Measurements from ENCODE around the gene SNRNP200.
A peak's percentile ranks its signal among the peaks of the same experiment; 100 is the strongest.

The SNRNP200 gene

DNA sequence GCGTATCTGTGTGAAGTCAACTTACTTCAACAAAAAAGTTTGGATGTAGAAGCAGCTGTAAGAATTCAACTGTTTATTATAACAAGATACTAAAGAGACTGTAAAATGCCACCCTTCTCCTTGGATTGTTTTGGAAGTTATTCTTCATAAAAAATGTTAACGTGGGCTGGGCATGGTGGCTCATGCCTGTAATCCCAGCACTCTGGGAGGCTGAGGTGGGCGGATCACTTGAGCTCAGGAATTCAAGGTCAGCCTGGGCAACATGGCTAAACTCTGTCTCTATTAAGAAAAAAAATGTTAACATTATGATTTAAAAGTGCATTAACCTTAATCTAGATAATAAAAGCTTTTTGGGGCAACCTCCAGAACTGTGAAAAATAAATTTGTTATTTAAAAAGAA is 31.6 kb downstream of the SNRNP200 start:
- no peak for DNase-seq

DNA sequence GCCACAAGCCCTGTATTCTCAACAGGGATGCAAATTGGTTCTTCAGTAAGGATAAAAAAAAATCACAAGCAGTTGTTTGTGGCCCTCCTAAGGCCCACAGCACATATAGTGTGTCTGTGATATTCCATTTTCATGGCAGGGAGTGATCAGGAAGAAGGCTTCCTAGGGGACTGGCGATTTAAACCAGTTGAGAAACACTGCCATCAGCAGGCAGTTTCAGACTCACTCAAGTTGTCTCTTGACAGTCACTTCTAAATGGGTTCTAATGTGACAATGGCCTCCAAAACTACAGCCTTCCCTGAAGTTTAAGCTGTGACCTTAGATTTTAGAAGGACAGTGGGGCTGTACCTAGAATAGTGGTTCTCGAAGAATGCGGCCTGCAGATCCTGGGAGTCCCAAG is 33.4 kb downstream of the SNRNP200 start:
- peak; percentile 11 for DNase-seq

DNA sequence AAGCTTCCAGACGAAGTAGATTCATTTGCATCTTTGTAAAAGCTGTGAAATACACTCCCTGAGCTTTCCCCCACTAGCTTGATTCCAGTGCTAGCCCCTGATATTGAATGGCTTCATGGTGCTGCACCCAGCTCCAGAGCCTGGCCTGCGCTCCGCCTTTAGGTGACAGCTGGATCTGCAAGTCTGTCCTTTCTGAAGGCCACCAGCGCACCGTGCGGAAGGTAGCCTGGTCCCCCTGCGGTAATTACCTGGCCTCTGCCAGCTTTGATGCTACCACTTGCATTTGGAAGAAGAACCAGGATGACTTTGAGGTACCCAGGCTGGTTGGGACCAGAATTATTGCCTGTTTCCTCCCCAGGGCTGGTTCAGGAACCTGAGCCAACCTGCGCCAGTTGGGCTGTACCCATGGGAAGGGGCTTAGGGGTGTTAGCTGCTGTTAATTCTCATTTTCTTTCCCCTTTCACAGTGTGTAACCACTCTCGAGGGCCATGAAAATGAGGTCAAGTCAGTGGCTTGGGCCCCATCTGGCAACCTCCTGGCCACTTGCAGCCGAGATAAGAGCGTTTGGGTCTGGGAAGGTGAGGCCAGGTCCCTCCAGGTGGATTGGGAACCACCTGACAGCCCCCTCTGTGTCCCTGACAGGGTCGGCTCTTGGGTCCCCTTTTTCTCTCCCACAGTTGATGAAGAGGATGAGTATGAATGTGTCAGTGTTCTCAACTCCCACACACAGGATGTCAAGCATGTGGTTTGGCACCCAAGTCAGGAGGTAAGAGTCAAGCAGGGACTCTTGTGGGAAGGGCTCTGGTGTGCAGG is 38.0 kb downstream of the SNRNP200 start:
- DNase-seq, result peak; percentile 85

DNA sequence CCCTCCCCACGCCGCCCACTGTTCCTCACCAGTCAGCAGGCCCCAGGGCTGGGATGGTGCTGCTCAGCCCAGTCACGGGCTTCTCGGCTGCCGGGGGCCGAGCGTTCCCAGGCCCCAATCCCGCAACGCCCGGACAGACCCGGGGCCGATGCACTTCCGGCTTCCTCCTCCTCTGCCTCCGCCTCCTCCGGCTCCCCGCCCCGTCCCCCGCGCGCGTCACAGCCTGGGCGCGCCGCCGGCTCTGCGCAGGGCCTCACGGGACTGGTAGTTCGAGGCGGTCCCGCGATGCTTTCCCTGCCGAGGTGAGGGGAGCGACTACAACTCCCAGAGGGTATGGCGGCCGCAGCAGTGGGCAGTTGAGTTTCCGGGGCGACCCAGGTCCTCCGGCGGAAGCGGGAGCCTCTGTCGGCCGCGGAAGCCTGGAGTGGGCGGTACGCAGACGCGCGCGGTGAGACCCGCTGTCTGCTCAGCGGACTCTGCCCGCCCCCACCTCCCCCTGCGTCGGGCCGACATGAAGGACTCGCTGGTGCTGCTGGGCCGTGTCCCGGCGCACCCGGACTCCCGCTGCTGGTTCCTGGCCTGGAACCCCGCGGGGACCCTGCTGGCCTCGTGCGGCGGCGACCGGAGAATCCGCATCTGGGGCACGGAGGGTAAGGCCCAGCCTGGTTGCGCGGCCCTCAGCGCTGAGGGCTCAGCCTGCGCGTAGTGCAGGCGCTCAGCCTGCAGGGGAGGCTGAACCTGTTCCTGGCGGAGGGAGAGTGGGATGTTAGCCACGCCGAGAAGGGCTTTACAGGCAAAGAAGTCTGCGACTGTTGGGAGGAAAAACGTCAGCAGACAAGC is 39.3 kb downstream of the SNRNP200 start, which contains the start of the genes CIAO1 and TMEM127:
Gene CIAO1 (plus strand): TSS at position 386 of the 840 bp plus-strand sequence. CDS start 126 bp downstream, at position 512.
Gene TMEM127 (minus strand): TSS at position 158 of the 840 bp plus-strand sequence. CDS start 616 bp downstream, outside the sequence.
- DNase-seq, result peak; percentile 98

DNA sequence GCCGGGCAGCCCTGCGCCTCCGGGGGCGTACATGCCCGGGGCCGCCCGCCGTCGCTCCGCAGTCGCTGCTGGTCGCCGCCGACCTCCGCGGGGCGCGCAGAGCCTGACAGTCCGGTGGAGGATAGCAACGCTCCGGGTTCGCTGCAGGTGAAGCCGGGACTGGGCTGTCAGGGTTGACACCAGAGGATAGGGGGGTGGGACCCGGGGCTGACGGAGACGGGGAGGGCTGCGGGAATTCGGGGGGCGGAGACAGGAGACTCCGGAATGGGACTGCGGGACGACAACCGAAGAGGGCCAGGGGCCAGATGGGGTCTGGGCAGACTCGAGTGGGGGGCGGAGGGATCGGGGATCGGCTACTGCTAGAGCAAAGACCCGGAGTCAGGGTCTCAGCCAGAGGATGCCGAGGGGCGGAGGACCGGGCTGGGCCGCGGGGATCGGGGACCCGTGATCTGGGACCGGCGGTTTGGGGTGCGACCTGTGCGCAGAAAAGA is 40.0 kb downstream of the SNRNP200 start:
- DNase-seq, result no peak

DNA sequence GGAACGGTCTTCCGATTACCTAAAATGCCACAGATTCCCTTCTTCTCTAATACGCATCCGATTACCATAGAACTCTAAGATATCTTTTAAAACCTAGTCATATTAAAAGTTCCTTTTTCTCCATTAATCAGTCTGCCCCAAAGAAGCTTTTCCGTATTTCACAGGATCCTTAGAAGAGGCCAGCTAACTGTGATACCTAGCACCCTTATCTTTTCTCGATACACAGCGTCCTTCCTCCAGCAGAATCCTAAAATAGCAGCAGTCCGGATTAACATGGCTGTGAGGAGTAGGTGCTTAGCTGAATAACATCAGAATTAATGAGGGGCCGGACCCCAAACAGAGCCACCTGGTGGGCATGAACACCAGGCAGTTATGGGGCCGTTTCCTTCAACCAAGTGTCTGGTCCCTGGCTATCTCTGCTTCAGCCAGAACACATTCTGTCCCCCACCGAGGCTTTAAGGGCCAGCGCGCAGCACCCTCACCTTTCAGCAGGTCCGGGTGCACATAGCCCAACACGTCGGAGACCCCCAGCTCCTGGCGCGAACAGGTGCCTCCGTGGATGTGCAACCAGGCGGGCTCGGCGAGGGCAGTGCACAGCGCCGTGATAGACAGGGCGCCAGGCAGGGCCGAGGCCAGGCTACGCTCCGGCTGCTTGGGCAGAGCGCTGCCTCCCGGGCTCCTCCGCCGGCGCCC is 40.5 kb downstream of the SNRNP200 start:
- peak; percentile 85 for DNase-seq

DNA sequence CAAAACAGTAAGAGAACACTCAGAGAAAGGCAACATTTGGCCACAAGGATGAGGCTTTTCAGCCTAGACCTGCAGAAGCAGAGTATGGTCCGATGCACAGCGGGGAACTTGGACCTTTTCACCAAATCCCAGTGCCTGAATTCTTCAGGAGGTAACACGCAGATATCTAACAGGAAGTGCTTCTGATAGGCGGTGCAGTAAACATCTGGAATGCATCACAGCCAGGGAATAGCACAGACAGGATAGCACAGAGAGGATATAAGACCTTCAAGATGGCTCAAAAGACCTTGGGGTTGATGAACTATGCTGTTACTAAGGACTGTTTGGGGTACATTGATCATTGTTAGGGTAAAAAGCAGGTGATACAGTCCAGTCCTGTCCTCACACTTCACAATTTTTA is 41.3 kb downstream of the SNRNP200 start:
- DNase-seq, result no peak

DNA sequence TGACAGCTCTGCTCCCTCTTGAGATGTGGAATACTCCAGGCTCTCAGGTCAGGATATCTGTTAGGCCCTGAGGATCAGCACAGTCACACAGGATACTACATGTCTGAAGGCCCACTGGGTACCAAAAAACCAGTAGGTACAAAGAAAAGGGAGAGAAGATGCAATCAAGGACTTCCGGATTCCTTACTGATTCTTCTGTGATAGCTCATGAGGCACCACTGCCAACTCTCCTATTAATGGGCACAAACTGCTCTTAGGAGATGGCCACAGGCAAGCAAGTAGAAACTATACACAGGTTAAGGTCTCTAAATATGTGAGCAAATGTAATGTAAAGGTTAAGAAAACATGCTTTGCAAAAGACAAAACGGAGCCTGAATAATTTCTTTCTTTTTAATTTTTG is 43.0 kb downstream of the SNRNP200 start:
- no peak for DNase-seq

DNA sequence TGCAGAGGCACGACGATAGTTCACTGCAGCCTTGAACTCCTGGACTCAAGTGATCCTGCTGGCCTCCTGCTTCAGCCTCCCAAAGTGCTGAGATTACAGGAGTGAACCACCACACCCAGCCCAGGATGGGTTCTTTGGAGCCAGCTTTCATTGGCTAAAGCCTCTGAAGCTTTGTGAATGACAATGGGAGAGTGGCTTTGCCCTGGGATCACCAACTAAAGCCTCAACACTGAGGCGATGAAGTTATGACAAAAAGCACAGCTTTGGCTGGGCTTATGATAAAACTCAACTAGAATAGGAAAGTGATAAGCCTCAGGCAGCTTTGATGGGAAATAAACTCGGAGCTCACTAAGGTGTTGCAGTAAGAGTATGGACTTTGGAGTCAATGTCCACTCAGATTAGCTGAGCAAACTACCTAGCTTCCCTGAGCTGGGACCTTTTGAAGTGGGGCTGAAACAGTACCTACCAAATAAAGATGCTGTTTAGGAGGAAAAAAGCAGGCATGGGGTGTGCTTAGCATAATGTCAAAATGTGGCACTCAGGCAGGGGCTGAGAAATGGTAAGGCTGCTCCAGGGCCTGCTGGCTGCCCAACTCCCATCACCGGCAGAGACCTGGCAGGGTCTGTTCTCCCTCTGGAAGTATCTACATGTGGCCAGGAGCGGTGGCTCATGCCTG is 43.9 kb downstream of the SNRNP200 start:
- DNase-seq, result no peak

DNA sequence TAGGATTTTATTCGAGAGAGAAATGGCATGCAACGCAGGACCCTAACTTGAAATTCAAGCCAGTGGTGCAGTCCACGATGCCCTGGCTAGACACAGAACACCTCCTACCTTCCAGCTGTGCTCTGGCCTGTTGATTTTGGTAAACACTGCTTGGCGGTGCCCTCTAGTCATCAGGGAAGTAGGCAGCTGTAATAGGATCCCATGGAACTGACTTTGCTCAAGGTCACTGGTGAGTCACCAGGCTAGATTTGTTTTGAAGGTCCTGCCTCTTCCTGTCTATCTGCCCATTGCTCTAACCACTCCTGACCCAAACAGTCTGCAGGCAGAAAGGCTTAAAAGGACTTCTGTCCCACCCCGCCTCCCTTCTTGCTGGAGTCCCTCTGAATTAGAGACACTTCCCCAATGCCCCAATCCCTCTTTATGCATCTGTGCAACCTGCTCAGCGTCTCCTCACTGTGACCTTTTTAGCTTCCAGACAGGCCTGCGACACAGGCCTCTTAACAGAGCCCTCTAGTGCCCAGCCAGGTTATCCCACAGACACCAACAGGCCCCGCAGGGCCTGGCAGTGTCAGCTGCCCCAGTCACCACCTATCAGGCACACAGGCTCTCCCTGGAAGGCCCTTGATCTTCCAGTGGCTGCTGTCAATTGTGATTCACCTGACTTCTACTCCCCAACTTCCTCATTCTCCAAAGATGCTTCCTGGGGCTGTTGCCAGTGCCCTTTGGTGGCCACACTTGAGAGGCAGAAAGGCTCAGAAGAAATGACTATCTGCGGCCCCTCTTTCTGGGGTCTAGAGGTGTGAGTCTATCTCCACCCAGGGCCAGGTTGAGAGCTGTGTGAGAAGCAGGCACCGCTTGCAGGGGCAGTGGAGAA is 44.7 kb downstream of the SNRNP200 start:
- DNase-seq, result peak; percentile 87

DNA sequence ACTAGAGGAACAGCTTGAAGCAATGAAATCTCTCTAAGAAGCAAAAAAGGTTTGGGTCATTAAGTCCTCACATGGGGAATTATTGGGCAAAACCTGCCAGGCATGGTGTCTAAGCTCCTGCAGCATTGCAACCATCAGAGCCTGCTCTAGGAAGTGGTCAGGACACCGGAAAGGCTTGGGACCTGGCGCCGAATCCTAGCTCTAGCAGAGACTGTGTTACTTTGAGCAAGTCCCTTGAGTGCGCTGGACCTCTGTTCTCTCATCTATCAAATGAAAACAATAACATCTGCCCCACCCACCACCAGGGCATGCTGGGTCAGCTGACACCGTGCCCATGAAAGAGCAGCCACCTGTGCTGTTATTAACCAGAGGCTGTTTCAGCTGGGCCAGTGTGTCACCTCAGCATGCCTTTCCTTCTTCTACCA is 45.8 kb downstream of the SNRNP200 start:
- no peak for DNase-seq

DNA sequence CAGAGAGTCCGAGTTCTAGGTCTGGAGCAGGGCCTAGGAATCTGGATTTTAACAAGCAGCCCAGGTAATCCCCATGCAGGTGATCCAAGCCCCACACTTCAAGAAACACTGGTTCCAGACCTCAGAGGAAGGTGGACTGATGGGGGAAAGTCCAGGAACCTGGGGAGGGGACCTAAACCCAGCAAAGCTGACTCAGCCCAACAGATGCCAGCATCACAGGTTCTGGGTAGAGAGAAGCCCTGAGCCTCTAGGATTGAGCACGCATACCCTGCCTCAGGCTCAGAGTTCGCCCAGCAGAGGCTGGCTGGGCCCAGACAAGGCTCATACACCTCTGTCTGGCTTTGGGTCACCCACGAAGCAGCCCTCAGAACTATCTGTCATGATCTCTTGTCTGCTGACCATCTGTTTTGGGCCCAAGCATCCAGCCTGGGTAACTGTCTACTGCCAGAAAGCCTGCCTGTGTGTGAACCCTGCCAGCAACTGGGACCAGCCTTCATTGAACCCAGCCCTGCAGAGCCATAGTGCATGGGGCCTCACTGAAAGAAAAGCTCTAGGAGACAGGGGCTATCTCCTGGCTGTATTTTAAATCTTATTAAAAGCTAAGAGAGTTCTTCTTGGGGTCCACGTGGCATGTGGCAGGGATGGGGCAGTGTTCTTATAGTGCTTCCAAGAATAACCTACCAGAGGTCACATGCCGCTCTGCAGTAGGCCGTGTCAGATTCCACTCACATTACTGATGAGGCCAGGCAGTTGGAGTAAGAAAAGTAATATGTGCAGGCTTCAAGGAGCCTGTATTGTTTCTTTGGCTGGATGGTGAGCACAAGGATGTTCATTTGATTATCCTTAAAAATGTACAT is 47.0 kb downstream of the SNRNP200 start:
- no peak for DNase-seq

DNA sequence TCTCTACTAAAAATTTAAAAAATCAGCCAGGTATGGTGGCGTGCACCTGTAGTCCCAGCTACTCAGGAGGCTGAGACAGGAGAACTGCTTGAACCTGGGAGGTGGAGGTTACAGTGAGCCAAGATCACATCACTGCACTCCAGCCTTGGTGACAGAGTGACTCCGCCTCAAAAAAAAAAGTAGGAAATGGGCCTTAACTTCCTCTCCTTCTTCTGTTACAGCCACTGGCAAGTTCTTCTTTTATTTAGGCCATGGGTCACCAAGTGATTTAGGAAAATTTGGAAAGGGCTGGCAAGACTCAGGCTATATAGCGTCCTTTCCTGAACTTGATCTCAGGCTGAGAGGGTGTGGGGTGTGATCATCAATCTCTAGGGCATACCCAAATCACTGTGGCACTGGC is 47.6 kb downstream of the SNRNP200 start:
- DNase-seq, result peak; percentile 47

DNA sequence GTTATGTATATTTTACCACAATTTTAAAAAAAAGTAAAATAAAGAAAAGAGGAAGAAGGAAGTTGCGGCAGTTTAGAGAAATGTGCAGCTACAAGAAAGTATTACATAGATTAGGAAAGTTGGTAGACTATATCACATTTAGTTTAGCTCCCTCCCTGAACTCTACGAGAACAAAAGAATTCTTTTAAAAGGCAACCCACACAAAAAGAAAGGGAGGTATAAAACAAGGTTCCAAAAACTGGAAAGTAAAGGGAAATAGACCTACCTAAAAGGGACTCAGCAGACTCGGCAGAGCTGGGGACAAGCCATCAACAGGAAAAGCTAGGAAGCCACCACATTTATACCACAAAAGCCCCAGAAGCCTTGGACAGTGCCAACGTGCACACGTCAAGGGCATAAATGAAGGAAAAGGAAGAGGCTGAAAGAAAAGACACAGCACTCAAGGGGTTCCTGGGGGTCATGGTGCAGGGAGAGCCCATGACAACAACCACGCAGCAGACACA is 48.7 kb downstream of the SNRNP200 start:
- peak; percentile 47 for DNase-seq

DNA sequence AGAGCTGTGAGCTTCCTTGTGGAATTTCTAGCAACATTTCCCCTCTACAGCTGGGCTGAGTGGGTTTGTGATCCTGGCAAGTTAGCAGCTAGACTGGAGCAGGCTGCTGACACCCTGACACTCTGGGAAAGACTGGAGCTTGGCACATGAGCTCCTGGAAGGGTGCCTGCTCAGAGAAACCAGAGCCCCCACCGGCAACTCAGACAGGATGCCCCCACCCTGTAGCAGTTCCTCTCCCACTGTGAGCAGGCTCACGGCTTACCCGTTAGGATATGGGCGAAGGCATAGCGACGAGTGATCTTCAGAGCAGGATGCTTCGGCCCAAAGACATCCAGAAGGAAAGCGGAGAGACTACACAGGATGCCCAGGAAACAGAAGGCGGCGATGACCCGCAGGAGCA is 50.8 kb downstream of the SNRNP200 start:
- DNase-seq, result no peak

DNA sequence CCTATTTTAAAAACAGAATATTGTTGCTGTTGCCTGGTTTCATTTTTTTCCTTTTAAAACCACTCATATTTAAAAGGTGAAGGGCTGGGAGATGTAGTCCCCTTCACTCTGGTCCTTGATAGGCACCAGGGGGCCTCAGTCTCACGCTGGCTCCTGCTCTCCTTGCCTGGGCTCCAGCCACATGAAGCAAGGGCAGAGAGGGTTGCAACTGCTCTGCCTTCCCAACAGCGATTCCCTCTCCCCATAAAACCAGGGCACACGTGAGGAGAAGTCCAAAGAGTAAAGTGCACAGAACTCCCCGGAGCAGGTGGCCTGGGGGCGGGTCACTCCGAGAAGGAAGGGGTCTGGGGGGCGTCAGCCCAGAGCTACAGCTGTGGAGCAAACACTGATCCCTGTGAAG is 52.3 kb downstream of the SNRNP200 start:
- no peak for DNase-seq

DNA sequence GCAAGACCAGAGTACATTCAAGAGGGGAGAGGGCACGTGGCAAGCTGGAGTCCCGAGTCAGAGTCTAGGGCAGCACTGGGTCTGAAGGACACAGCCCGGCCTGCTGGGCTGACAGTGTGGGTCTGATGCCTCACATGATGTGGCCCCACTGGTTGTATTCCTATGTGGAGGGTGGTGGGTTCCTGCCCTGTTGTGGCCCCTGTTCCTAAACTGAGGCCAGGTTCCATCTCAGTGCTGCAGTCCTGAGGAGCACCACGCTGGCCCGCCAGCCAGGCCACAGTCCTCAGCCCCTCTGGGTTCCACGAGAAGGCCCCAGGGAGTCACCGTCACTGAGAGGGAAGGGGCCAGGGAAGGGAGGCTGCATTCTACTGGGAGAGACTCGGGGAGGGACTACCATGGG is 52.8 kb downstream of the SNRNP200 start:
- DNase-seq, result no peak

DNA sequence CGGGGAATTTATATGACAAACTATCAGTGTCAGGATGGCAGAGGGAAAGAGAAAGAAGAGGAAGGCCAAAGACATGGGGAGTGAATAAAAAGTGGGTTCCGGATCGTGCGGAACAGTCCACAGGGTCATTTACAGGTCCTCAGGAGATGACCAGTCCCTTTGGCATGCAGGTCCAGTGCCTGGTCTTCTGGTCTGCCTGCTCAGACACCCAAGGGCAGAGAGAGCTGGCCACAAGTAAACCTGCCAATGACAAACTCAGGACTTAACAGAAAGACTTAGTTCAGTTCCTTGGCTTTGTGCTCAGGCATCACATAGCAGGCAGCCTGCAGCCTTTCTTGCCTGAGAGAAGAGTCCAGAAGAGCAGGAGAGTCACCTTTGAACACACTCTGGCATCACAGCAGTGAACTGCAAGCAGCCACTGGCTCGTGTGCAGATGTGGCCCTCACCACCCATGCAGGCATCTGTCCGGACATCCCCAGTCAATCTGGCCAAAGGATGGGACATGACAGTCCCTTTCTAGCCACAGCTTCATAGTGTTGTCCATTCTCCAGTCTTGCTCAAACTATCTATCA is 53.5 kb downstream of the SNRNP200 start:
- DNase-seq, result peak; percentile 19

DNA sequence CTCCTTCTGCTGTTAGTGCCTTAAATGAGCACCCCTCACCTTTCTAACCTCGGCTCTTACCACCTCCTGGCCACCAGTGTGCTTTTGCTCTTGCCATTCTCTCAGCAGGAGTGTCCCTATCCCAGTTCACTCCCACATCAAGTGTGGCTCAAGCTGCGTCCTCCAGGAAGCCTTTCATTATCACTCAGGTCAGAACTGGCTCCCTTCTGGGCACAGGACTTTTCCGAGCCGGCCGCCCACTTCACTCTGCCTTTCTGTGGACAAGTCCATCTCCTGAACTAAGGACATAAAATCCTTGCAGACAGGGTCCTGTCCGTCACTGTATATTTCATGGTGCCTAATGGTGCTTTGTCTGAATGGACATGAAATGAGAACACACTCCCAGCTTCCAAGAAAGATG is 55.2 kb downstream of the SNRNP200 start:
- no peak for DNase-seq

DNA sequence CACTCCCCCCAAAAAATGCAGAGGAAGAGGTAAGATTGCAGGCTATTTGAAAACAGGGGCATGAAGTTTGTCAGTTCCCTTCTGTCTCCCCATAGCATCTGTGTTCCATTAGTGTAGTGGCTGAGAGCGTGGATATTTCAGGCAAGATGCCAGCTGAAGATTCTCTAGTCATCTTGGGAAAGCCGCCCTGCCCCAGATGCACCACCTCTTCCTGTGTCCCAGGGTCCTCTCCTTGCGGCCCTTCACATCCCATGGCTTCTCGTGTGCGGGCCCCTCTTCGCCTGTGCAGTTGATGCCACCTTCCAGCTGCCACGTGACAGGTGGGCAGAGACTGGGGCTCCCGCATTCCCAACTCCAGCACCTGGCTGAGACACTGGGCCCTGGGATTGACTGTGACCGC is 55.7 kb downstream of the SNRNP200 start:
- DNase-seq, result no peak

All from hematopoietic multipotent progenitor cell treated with erythropoietin and hydrocortisone succinate and interleukin-3 and kit ligand, for 6 days (in vitro differentiated cells).